CD4-positive, alpha-beta T cell (primary cell): Measurements from ENCODE around the gene RYR3. TPM values are rescaled to one million over a fixed set of nuclear protein-coding genes. Genes with fewer than 3 reads are reported as not detected.
A peak's percentile ranks its signal among the peaks of the same experiment; 100 is the strongest.

Experiments used
- ATAC-seq: fragments of 200-7000 bp; cut with Tn5 transposase; one replicate; pipeline ENCODE4 v1.10.0; 2022; ENCODE audit warnings: mild to moderate bottlenecking; ENCODE audit not compliant: poor library complexity
- CTCF ChIA-PET: fragments of 350-600 bp; sonication (Branson Sonifier 250); formaldehyde crosslinking; loops from one replicate; lab custom pipeline; 2021; ENCODE audit warnings: antibody characterized with exemption, inconsistent platforms; lab: Charles Lee
- POLR2A ChIA-PET: fragments of 350-600 bp; sonication (Branson Sonifier 250); formaldehyde crosslinking; loops from one replicate; lab custom pipeline; 2021; ENCODE audit warnings: antibody characterized with exemption, inconsistent platforms; lab: Charles Lee
- DNase-seq, 14 experiments: peaks; one replicate each; pipeline ENCODE4 v3.0.0-alpha.2; 2013 to 2020; ENCODE audit warnings: mixed read lengths in 2 of 14
- H3K27ac ChIP-seq, 2 donors: one replicate each; pipeline versions ENCODE4 v1.5.1 to v1.7.0; 2013; ENCODE audit warnings: low read length in 2 of 2, low read depth in 1 of 2, mild to moderate bottlenecking in 1 of 2
- H3K27me3 ChIP-seq, 2 experiments: 1 replicate in 1 of 2; 2 replicates in 1 of 2; pipeline versions ENCODE4 v1.6.1 to v1.7.0; 2013; ENCODE audit warnings: low read length in 2 of 2, control low read depth in 1 of 2, mild to moderate bottlenecking in 1 of 2, moderate library complexity in 1 of 2; ENCODE audit not compliant: insufficient read depth in 2 of 2, control insufficient read depth in 1 of 2
- H3K36me3 ChIP-seq: one replicate; pipeline ENCODE4 v1.6.1; 2013; ENCODE audit warnings: low read length, control low read depth; ENCODE audit not compliant: insufficient read depth
- H3K4me1 ChIP-seq: one replicate; pipeline ENCODE4 v1.6.1; 2013; ENCODE audit warnings: low read length, control low read depth; ENCODE audit not compliant: insufficient read depth
- H3K4me3 ChIP-seq: one replicate; pipeline ENCODE4 v1.5.1; 2013; ENCODE audit warnings: mild to moderate bottlenecking, low read length, moderate library complexity
- H3K9me3 ChIP-seq, 2 experiments: 1 replicate in 1 of 2; 2 replicates in 1 of 2; pipeline versions ENCODE4 v1.6.1 to v1.7.0; 2013; ENCODE audit warnings: low read length in 2 of 2, mild to moderate bottlenecking in 2 of 2, control low read depth in 1 of 2, moderate library complexity in 1 of 2; ENCODE audit not compliant: control insufficient read depth in 1 of 2, insufficient read depth in 1 of 2
- H3K27ac Mint-ChIP-seq: one replicate; pipeline ENCODE4 v1.8.0; 2020; ENCODE audit warnings: mixed read lengths
- H3K27me3 Mint-ChIP-seq: one replicate; pipeline ENCODE4 v1.8.0; 2021; ENCODE audit warnings: mixed read lengths
- H3K36me3 Mint-ChIP-seq: one replicate; pipeline ENCODE4 v1.8.0; 2021; ENCODE audit warnings: low read depth, mixed read lengths
- H3K4me1 Mint-ChIP-seq: one replicate; pipeline ENCODE4 v1.8.0; 2021; ENCODE audit warnings: low read depth, mixed read lengths
- H3K4me3 Mint-ChIP-seq: one replicate; pipeline ENCODE4 v1.8.0; 2020; ENCODE audit warnings: mild to moderate bottlenecking, mixed read lengths
- H3K9me3 Mint-ChIP-seq: one replicate; pipeline ENCODE4 v1.8.0; 2020; ENCODE audit warnings: mixed read lengths
- CTCF ChIP-seq: fragments of 200-600 bp; IDR thresholded peaks from one replicate; pipeline ENCODE4 v1.8.0; 2022; ENCODE audit warnings: antibody characterized with exemption, mild to moderate bottlenecking
- intact Hi-C, 2 experiments: fragments of 100-400 bp; cut with DNase I in 1 of 2; cut with micrococcal nuclease in 1 of 2; formaldehyde crosslinking; loops; one replicate each; pipeline versions ENCODE4 v1.15.1 to v1.9.0; 2023 to 2025; cut with DNase I, micrococcal nuclease
- total RNA-seq, 174 experiments: library from RNA in 2 of 174; stranded (reverse) in 2 of 174; gene quantifications; one replicate each; pipeline ENCODE4 v1.2.3 and lab custom pipeline; 2021 to 2026

Gene RYR3
- total RNA-seq, 2 experiments from 2014 or later, result not detected

GRCh38 chr15:33754242-33754641, 443.5 kb downstream of the RYR3 start:
- DNase-seq (no peak), ATAC-seq (no peak)
- Mint-ChIP-seq H3K4me3 (no peak overlapping the region), H3K27ac (no peak overlapping the region), H3K36me3 (no peaks in the 10 kb centered on the region), H3K9me3 (no peaks in the 10 kb centered on the region), H3K4me1 (no peaks in the 10 kb centered on the region), H3K27me3 (peaks cover 34% of the 10 kb centered on the region)
- Histone ChIP-seq H3K4me3 (no peak overlapping the region), H3K4me1 (no peaks in the 10 kb centered on the region), H3K9me3 (peaks cover 0 to 13% of the 10 kb centered on the region in 2 experiments), H3K27ac (no peak overlapping the region), H3K36me3 (no peaks in the 10 kb centered on the region), H3K27me3 (peaks cover 0 to 12% of the 10 kb centered on the region in 2 experiments)
- intact Hi-C loops, result no loop called here
- ChIA-PET CTCF (no interaction called here), POLR2A (no interaction called here)
- no peak for TF ChIP-seq CTCF

GRCh38 chr15:33756961-33757360, 446.2 kb downstream of the RYR3 start:
- ChIA-PET CTCF (no interaction called here), POLR2A (no interaction called here)
- H3K27ac Mint-ChIP-seq, result no peak overlapping the region
- TF ChIP-seq CTCF, result no peak
- ATAC-seq (no peak), DNase-seq (no peak)
- no peaks in the 10 kb centered on the region for H3K36me3 Mint-ChIP-seq
- Histone ChIP-seq H3K4me1 (no peaks in the 10 kb centered on the region), H3K9me3 (peaks cover 0 to 13% of the 10 kb centered on the region in 2 experiments), H3K27ac (no peak overlapping the region), H3K36me3 (no peaks in the 10 kb centered on the region), H3K4me3 (no peak overlapping the region), H3K27me3 (peaks cover 0 to 12% of the 10 kb centered on the region in 2 experiments)
- intact Hi-C loops, result no loop called here
- H3K9me3 Mint-ChIP-seq, result no peaks in the 10 kb centered on the region
- no peaks in the 10 kb centered on the region for H3K4me1 Mint-ChIP-seq
- no peak overlapping the region for H3K4me3 Mint-ChIP-seq
- H3K27me3 Mint-ChIP-seq, result peaks cover 53% of the 10 kb centered on the region

- intact Hi-C loops, result no loop called here
Measured at GRCh38 chr15:33757516-33758232, 446.9 kb downstream of the RYR3 start.

More at GRCh38 chr15:33757516-33758232, 446.9 kb downstream of the RYR3 start:
- H3K27ac ChIP-seq, result no peak overlapping the region
- H3K9me3 Mint-ChIP-seq, result no peaks in the 10 kb centered on the region
- no peak for ATAC-seq
- peaks cover 60% of the 10 kb centered on the region for H3K27me3 Mint-ChIP-seq
- no peaks in the 10 kb centered on the region for H3K36me3 ChIP-seq
- POLR2A ChIA-PET, result no interaction called here
- TF ChIP-seq CTCF, result no peak
- peaks cover 0 to 12% of the 10 kb centered on the region in 2 experiments for H3K27me3 ChIP-seq
- no peaks in the 10 kb centered on the region for H3K4me1 ChIP-seq
- no peaks in the 10 kb centered on the region for H3K4me1 Mint-ChIP-seq
- CTCF ChIA-PET, result no interaction called here
- no peak overlapping the region for H3K4me3 Mint-ChIP-seq
- peaks cover 0 to 13% of the 10 kb centered on the region in 2 experiments for H3K9me3 ChIP-seq
- H3K4me3 ChIP-seq, result no peak overlapping the region
- peak in 1 of 14 experiments; percentile 4 for DNase-seq
- no peaks in the 10 kb centered on the region for H3K36me3 Mint-ChIP-seq
- no peak overlapping the region for H3K27ac Mint-ChIP-seq
